Measurements from ENCODE around the gene ZNF223. TPM values are rescaled to one million over a fixed set of nuclear protein-coding genes. Genes with fewer than 3 reads are reported as not detected.

The ZNF223 gene
- total RNA-seq, 3 donors from 2014 or later: 0.50 to 1.1 (median 0.71) TPM

- Mint-ChIP-seq H3K27me3 (ENCODE audit: low read depth) (peaks cover 15% of the 10 kb centered on the region), H3K36me3 (ENCODE audit: insufficient read depth) (peaks cover 3% of the 10 kb centered on the region), H3K4me3 (no peak overlapping the region), H3K4me1 (ENCODE audit: low read depth) (no peaks in the 10 kb centered on the region), H3K9me3 (peaks cover 48% of the 10 kb centered on the region)
- DNase-seq: no peak
- no peak for ATAC-seq
Observed at GRCh38 chr19:44042147-44042546, 9.7 kb upstream of the ZNF223 start.

- Mint-ChIP-seq H3K4me3 (peak overlapping the region; percentile 90), H3K9me3 (peaks cover 21% of the 10 kb centered on the region), H3K4me1 (ENCODE audit: low read depth) (peaks cover 21% of the 10 kb centered on the region), H3K36me3 (ENCODE audit: insufficient read depth) (peaks cover 16% of the 10 kb centered on the region), H3K27me3 (ENCODE audit: low read depth) (peaks cover 2% of the 10 kb centered on the region)
- DNase-seq (no peak), ATAC-seq (peak; percentile 47 to 59)
Observed at GRCh38 chr19:44050740-44051649, 841 bp upstream of the ZNF223 start.

- Mint-ChIP-seq H3K4me1 (ENCODE audit: low read depth) (peaks cover 16% of the 10 kb centered on the region), H3K9me3 (peaks cover 26% of the 10 kb centered on the region), H3K36me3 (ENCODE audit: insufficient read depth) (peaks cover 47% of the 10 kb centered on the region), H3K27me3 (ENCODE audit: low read depth) (no peaks in the 10 kb centered on the region), H3K4me3 (no peak overlapping the region)
- DNase-seq (no peak), ATAC-seq (no peak)
Observed at GRCh38 chr19:44055870-44056269, 4.0 kb downstream of the ZNF223 start.

GRCh38 chr19:44059229-44059628 lies 7.4 kb downstream of the ZNF223 start:
- ATAC-seq: no peak
- Mint-ChIP-seq H3K4me1 (ENCODE audit: low read depth) (no peaks in the 10 kb centered on the region), H3K36me3 (ENCODE audit: insufficient read depth) (peaks cover 78% of the 10 kb centered on the region), H3K4me3 (no peak overlapping the region), H3K9me3 (peaks cover 32% of the 10 kb centered on the region), H3K27me3 (ENCODE audit: low read depth) (no peaks in the 10 kb centered on the region)
- no peak for DNase-seq

GRCh38 chr19:44061038-44061437 lies 9.2 kb downstream of the ZNF223 start:
- H3K4me1 Mint-ChIP-seq (ENCODE audit: low read depth): no peaks in the 10 kb centered on the region
- H3K36me3 Mint-ChIP-seq (ENCODE audit: insufficient read depth): peaks cover 72% of the 10 kb centered on the region
- H3K9me3 Mint-ChIP-seq: peaks cover 30% of the 10 kb centered on the region
- ATAC-seq (no peak), DNase-seq (no peak)
- H3K4me3 Mint-ChIP-seq: no peak overlapping the region
- no peaks in the 10 kb centered on the region for H3K27me3 Mint-ChIP-seq (ENCODE audit: low read depth)

GRCh38 chr19:44066305-44066704 lies 14.5 kb downstream of the ZNF223 start:
- Mint-ChIP-seq H3K27me3 (ENCODE audit: low read depth) (no peaks in the 10 kb centered on the region), H3K9me3 (peaks cover 45% of the 10 kb centered on the region)
- no peak for ATAC-seq

GRCh38 chr19:44069415-44069814 lies 17.6 kb downstream of the ZNF223 start:
- peaks cover 29% of the 10 kb centered on the region for H3K36me3 Mint-ChIP-seq (ENCODE audit: insufficient read depth)
- peaks cover 45% of the 10 kb centered on the region for H3K9me3 Mint-ChIP-seq
- no peak for ATAC-seq
- H3K4me1 Mint-ChIP-seq (ENCODE audit: low read depth): peaks cover 23% of the 10 kb centered on the region
- no peak overlapping the region for H3K4me3 Mint-ChIP-seq
- DNase-seq: no peak
- H3K27me3 Mint-ChIP-seq (ENCODE audit: low read depth): no peaks in the 10 kb centered on the region

More at GRCh38 chr19:44066305-44066704, 14.5 kb downstream of the ZNF223 start:
- no peak for DNase-seq
- Mint-ChIP-seq H3K4me3 (no peak overlapping the region), H3K4me1 (ENCODE audit: low read depth) (peaks cover 4% of the 10 kb centered on the region), H3K36me3 (ENCODE audit: insufficient read depth) (peaks cover 55% of the 10 kb centered on the region)

- Mint-ChIP-seq H3K9me3 (peaks cover 30% of the 10 kb centered on the region), H3K27me3 (ENCODE audit: low read depth) (no peaks in the 10 kb centered on the region), H3K4me3 (peak within 1 kb of the TSS; percentile 93), H3K36me3 (ENCODE audit: insufficient read depth) (peaks cover 20% of the 10 kb centered on the region), H3K4me1 (ENCODE audit: low read depth) (peaks cover 26% of the 10 kb centered on the region)
- ATAC-seq: peak; percentile 99
- peak; percentile 79 for DNase-seq
Observed at GRCh38 chr19:44071824-44072542, 20.1 kb downstream of the ZNF223 start, which contains the start of gene ZNF284. ZNF284 (plus strand) TSS chr19:44072159; CDS start chr19:44076390, 4,231 bp downstream.

- H3K36me3 Mint-ChIP-seq (ENCODE audit: insufficient read depth): peaks cover 21% of the 10 kb centered on the region
- H3K27me3 Mint-ChIP-seq (ENCODE audit: low read depth): no peaks in the 10 kb centered on the region
Observed at GRCh38 chr19:44072543-44073401, 20.9 kb downstream of the ZNF223 start.

GRCh38 chr19:44076325-44076724 lies 24.5 kb downstream of the ZNF223 start:
- Mint-ChIP-seq H3K9me3 (peaks cover 5% of the 10 kb centered on the region), H3K4me3 (no peak overlapping the region), H3K27me3 (ENCODE audit: low read depth) (no peaks in the 10 kb centered on the region), H3K36me3 (ENCODE audit: insufficient read depth) (peaks cover 25% of the 10 kb centered on the region), H3K4me1 (ENCODE audit: low read depth) (peaks cover 23% of the 10 kb centered on the region)
- no peak for ATAC-seq
- no peak for DNase-seq

More at GRCh38 chr19:44072543-44073401, 20.9 kb downstream of the ZNF223 start:
- peak overlapping the region; percentile 93 for H3K4me3 Mint-ChIP-seq
- no peak for DNase-seq
- H3K4me1 Mint-ChIP-seq (ENCODE audit: low read depth): peaks cover 26% of the 10 kb centered on the region
- ATAC-seq: no peak
- H3K9me3 Mint-ChIP-seq: peaks cover 27% of the 10 kb centered on the region

GRCh38 chr19:44092108-44092507 lies 40.3 kb downstream of the ZNF223 start:
- DNase-seq (no peak), ATAC-seq (no peak)
- Mint-ChIP-seq H3K9me3 (no peaks in the 10 kb centered on the region), H3K4me1 (ENCODE audit: low read depth) (peaks cover 16% of the 10 kb centered on the region), H3K4me3 (no peak overlapping the region), H3K36me3 (ENCODE audit: insufficient read depth) (peaks cover 10% of the 10 kb centered on the region), H3K27me3 (ENCODE audit: low read depth) (no peaks in the 10 kb centered on the region)

- Mint-ChIP-seq H3K9me3 (no peaks in the 10 kb centered on the region), H3K36me3 (ENCODE audit: insufficient read depth) (peaks cover 22% of the 10 kb centered on the region), H3K4me1 (ENCODE audit: low read depth) (peaks cover 20% of the 10 kb centered on the region), H3K27me3 (ENCODE audit: low read depth) (no peaks in the 10 kb centered on the region), H3K4me3 (peak within 1 kb of the TSS; percentile 98)
- ATAC-seq: peak; percentile 93 to 94
- DNase-seq: peak; percentile 75
Observed at GRCh38 chr19:44093931-44094765, 42.3 kb downstream of the ZNF223 start, which contains the start of gene ZNF224. ZNF224 (plus strand) TSS chr19:44094361; CDS start chr19:44097874, 3,513 bp downstream.

GRCh38 chr19:44107751-44108150 lies 55.9 kb downstream of the ZNF223 start:
- H3K4me3 Mint-ChIP-seq: no peak overlapping the region
- no peak for ATAC-seq
- peaks cover 51% of the 10 kb centered on the region for H3K36me3 Mint-ChIP-seq (ENCODE audit: insufficient read depth)
- no peak for DNase-seq
- H3K9me3 Mint-ChIP-seq: peaks cover 57% of the 10 kb centered on the region
- H3K4me1 Mint-ChIP-seq (ENCODE audit: low read depth): peaks cover 11% of the 10 kb centered on the region
- no peaks in the 10 kb centered on the region for H3K27me3 Mint-ChIP-seq (ENCODE audit: low read depth)

Measured in activated T-cell treated with anti-CD3 and anti-CD28 coated beads, Interleukin-2, amount 50 U/mL, for 4 hours (primary cell).